ENCODE results near the gene BAZ1A. TPM values are rescaled to one million over a fixed set of nuclear protein-coding genes. Genes with fewer than 3 reads are reported as not detected.

The BAZ1A gene
- total RNA-seq, 1 experiment from 2014 or later = 24.2 TPM

GRCh38 chr14:34845869-34846268 lies 29.3 kb downstream of the BAZ1A start:
- Histone ChIP-seq H3K27me3 (ENCODE audit: insufficient read depth, low read length) (no peaks in the 10 kb centered on the region), H3K27ac (ENCODE audit: low read depth, low read length) (no peak overlapping the region), H3K9me2 (ENCODE audit: insufficient read depth) (no peaks in the 10 kb centered on the region), H3K79me2 (ENCODE audit: insufficient read depth, low read length) (peaks cover 20% of the 10 kb centered on the region), H3K4me1 (ENCODE audit: control insufficient read depth in 1 of 2, insufficient read depth in 2 of 2, low read length in 2 of 2) (peaks cover 10 to 14% of the 10 kb centered on the region in 2 experiments), H4K20me1 (ENCODE audit: insufficient read depth) (no peaks in the 10 kb centered on the region), H2AFZ (ENCODE audit: low read depth, low read length, poor library complexity, severe bottlenecking) (no peak overlapping the region), H3K36me3 (ENCODE audit: control insufficient read depth in 1 of 2, insufficient read depth in 2 of 2, low read length in 2 of 2) (peaks cover 0 to 3% of the 10 kb centered on the region in 2 experiments; a peak in 1 of 4 replicates), H3K9ac (ENCODE audit: low read length) (no peak overlapping the region), H3K9me3 (ENCODE audit: control insufficient read depth in 1 of 2, insufficient read depth in 1 of 2, low read depth in 1 of 2, low read length in 2 of 2) (no peaks in the 10 kb centered on the region), H3K4me2 (ENCODE audit: low read length) (no peak overlapping the region), H3K4me3 (replicated peaks in 1 of 2; ENCODE audit: low read depth in 1 of 2, low read length in 2 of 2) (no peak overlapping the region)
- ChIA-PET CTCF (no interaction called here), POLR2A (no interaction called here), RAD21 (ENCODE audit: low non-redundant PET in 1 of 2, low total read pairs in 2 of 2, uncharacterized antibody in 2 of 2, unreplicated experiment in 2 of 2) (no interaction called here)
- BruUV-seq (replicated peaks) = no TSS peak
- intact Hi-C loops (cut with micrococcal nuclease) = no loop called here
- ATAC-seq (no peak), DNase-seq (ENCODE audit: low read depth, low spot score) (no peak)
- no peak for TF ChIP-seq SP1 (IDR thresholded peaks at IDR 0.05; ENCODE audit: low read depth)
- TF ChIP-seq SIN3A (IDR thresholded peaks at IDR 0.05; ENCODE audit: low read depth) = no peak
- no peak for TF ChIP-seq ELF1 (IDR thresholded peaks at IDR 0.05; ENCODE audit: borderline replicate concordance, low read depth)
- TF ChIP-seq CTCF (IDR thresholded peaks at IDR 0.05 in 2 of 3, conservative IDR thresholded peaks at IDR 0.05 in 1 of 3; ENCODE audit: borderline replicate concordance in 1 of 3, insufficient read depth in 1 of 3, low read depth in 2 of 3, low read length in 2 of 3) = no peak
- no peak for TF ChIP-seq CEBPB (IDR thresholded peaks at IDR 0.05; ENCODE audit: low read depth)
- TF ChIP-seq EZH2phosphoT487 (IDR thresholded peaks at IDR 0.05; ENCODE audit: borderline replicate concordance) = no peak
- TF ChIP-seq POLR2A (IDR thresholded peaks at IDR 0.05; ENCODE audit: borderline replicate concordance, extremely low read depth, insufficient read depth, insufficient read length) = no peak
- TF ChIP-seq EGR1 (IDR thresholded peaks at IDR 0.05; ENCODE audit: low read depth) = no peak
- no peak for TF ChIP-seq REST (IDR thresholded peaks at IDR 0.05; ENCODE audit: low read depth)

Measured in HCT116 (cell line).